Fibroblast of lung (primary cell): ENCODE results near the gene PLEKHB2. TPM values are rescaled to one million over a fixed set of nuclear protein-coding genes. Genes with fewer than 3 reads are reported as not detected.

Source experiments
- DNase-seq, 2 donors: peaks; one replicate each; pipeline versions ENCODE4 v3.0.0 to v3.0.0-alpha.2; 2010; ENCODE audit warnings: low read depth in 2 of 2
- H2AFZ ChIP-seq: 2 replicates; pipeline ENCODE4 v1.5.1; 2012; ENCODE audit warnings: low read length, control low read depth, inconsistent platforms
- H3K27ac ChIP-seq: 2 replicates; pipeline ENCODE4 v1.5.1; 2011; ENCODE audit warnings: low read length, control low read depth; ENCODE audit not compliant: insufficient read depth
- H3K27me3 ChIP-seq: 2 replicates; pipeline ENCODE4 v1.5.1; 2011; ENCODE audit warnings: mild to moderate bottlenecking, low read length; ENCODE audit not compliant: control insufficient read depth, insufficient read depth
- H3K36me3 ChIP-seq: 2 replicates; pipeline ENCODE4 v1.5.1; 2011; ENCODE audit warnings: low read length; ENCODE audit not compliant: control insufficient read depth, insufficient read depth
- H3K4me1 ChIP-seq: 2 replicates; pipeline ENCODE4 v1.5.1; 2011; ENCODE audit warnings: low read length; ENCODE audit not compliant: control insufficient read depth, insufficient read depth; ENCODE audit errors: extremely low read depth
- H3K4me2 ChIP-seq: 2 replicates; pipeline ENCODE4 v1.5.1; 2011; ENCODE audit warnings: low read length, control low read depth; ENCODE audit not compliant: insufficient read depth; ENCODE audit errors: extremely low read depth
- H3K4me3 ChIP-seq, 4 experiments: fragments of 200-600 bp in 1 of 4; sonication (generic) in 1 of 4; replicated peaks in 1 of 4; 2 replicates each; pipeline ENCODE4 v1.5.1; 2011 to 2016; ENCODE audit warnings: low read length in 4 of 4, low read depth in 3 of 4, mild to moderate bottlenecking in 3 of 4, control low read depth in 2 of 4, inconsistent platforms in 1 of 4, mixed read lengths in 1 of 4; ENCODE audit not compliant: insufficient read depth in 1 of 4; ENCODE audit errors: control extremely low read depth in 1 of 4
- H3K79me2 ChIP-seq: 2 replicates; pipeline ENCODE4 v1.5.1; 2012; ENCODE audit warnings: mild to moderate bottlenecking, low read length, inconsistent platforms; ENCODE audit not compliant: control insufficient read depth, insufficient read depth
- H3K9ac ChIP-seq: 2 replicates; pipeline ENCODE4 v1.5.1; 2011; ENCODE audit warnings: mild to moderate bottlenecking, low read length, control low read depth; ENCODE audit not compliant: insufficient read depth
- H3K9me3 ChIP-seq: 2 replicates; pipeline ENCODE4 v1.5.1; 2012; ENCODE audit warnings: low read depth, low read length; ENCODE audit not compliant: control insufficient read depth, insufficient read depth
- H4K20me1 ChIP-seq: 2 replicates; pipeline ENCODE4 v1.5.1; 2011; ENCODE audit warnings: low read length; ENCODE audit not compliant: control insufficient read depth, insufficient read depth; ENCODE audit errors: extremely low read depth
- EZH2 ChIP-seq: IDR thresholded peaks from 2 replicates; pipeline ENCODE4 v1.5.1; 2012; ENCODE audit warnings: low read length, control low read depth, mild to moderate bottlenecking; ENCODE audit errors: missing control alignments
- polyA plus RNA-seq, 2 donors: library from polyadenylated mRNA; depleted of rRNA in 1 of 2; stranded (reverse) in 1 of 2; unstranded in 1 of 2; fragments of >200 nt; gene quantifications; 2 replicates each; pipeline ENCODE4 v1.2.1, GENCODE V29; 2011 to 2012; ENCODE audit warnings: missing spikeins in 1 of 2
- total RNA-seq: library from RNA; depleted of rRNA; stranded (reverse); fragments of >200 nt; gene quantifications from 2 replicates; pipeline ENCODE4 v1.2.1, GENCODE V29; 2014
- TF ChIP-seq, protein P1 (sequence below), 2 donors: IDR thresholded peaks in 1 of 2; conservative IDR thresholded peaks in 1 of 2; 1 replicate in 1 of 2; 2 replicates in 1 of 2; pipeline ENCODE4 v1.5.1; 2011 to 2012; ENCODE audit warnings: low read length in 2 of 2, control low read depth in 1 of 2, inconsistent platforms in 1 of 2, low read depth in 1 of 2, mild to moderate bottlenecking in 1 of 2

Gene PLEKHB2
- total and polyA plus RNA-seq, 2 donors (not counting 1 experiment from before 2014, with no cell fraction given): 79.6 to 94.0 TPM

DNA sequence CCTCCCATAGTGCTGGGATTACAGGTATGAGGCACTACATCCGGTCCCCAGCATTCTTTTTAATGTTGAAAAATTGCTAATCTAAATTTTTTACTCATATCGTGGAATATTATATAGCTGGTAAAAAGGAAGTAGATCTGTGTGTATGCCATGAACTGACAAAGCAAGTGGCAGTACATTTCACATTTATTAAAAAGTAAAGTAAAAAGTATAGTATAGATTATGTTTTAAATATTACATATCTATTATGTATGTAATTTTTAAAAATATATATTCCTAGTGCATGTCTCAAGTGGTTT is 25.1 kb downstream of the PLEKHB2 start:
- peaks cover 2% of the 10 kb centered on the region for H3K36me3 ChIP-seq
- H3K9me3 ChIP-seq: no peaks in the 10 kb centered on the region
- no peak for DNase-seq
- no peaks in the 10 kb centered on the region for H3K4me1 ChIP-seq
- no peaks in the 10 kb centered on the region for H4K20me1 ChIP-seq
- peaks cover 1% of the 10 kb centered on the region for H3K79me2 ChIP-seq
- H3K27ac ChIP-seq: no peak overlapping the region
- no peak overlapping the region for H2AFZ ChIP-seq
- no peak for TF ChIP-seq EZH2
- TF ChIP-seq, protein P1, sequence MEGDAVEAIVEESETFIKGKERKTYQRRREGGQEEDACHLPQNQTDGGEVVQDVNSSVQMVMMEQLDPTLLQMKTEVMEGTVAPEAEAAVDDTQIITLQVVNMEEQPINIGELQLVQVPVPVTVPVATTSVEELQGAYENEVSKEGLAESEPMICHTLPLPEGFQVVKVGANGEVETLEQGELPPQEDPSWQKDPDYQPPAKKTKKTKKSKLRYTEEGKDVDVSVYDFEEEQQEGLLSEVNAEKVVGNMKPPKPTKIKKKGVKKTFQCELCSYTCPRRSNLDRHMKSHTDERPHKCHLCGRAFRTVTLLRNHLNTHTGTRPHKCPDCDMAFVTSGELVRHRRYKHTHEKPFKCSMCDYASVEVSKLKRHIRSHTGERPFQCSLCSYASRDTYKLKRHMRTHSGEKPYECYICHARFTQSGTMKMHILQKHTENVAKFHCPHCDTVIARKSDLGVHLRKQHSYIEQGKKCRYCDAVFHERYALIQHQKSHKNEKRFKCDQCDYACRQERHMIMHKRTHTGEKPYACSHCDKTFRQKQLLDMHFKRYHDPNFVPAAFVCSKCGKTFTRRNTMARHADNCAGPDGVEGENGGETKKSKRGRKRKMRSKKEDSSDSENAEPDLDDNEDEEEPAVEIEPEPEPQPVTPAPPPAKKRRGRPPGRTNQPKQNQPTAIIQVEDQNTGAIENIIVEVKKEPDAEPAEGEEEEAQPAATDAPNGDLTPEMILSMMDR (conservative IDR thresholded peaks at IDR 0.05 in 1 of 2, IDR thresholded peaks at IDR 0.05 in 1 of 2; ENCODE audit: low read depth in 1 of 2, low read length in 2 of 2): no peak
- no peak overlapping the region for H3K4me3 ChIP-seq
- no peaks in the 10 kb centered on the region for H3K27me3 ChIP-seq
- no peak overlapping the region for H3K9ac ChIP-seq
- no peak overlapping the region for H3K4me2 ChIP-seq

DNA sequence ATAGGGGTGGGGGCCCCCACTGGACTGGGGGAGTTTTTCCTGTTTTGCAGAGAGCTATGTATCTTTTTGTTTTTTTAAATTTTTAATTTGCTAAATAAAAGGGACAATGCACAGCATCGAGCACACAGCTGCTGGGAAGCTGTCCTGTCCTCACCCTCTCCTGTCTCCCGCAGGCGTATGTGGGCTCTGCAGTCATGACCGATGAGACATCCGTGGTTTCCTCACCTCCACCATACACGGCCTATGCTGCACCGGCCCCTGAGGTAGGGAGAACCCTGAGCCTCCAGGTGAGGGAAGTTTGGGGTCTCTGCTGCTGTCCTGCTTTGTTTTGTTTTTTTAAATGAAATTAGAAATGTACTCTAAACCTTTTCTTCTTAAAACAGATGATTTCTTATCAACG is 27.6 kb downstream of the PLEKHB2 start:
- no peak for DNase-seq
- H3K9ac ChIP-seq: no peak overlapping the region
- no peaks in the 10 kb centered on the region for H3K9me3 ChIP-seq
- H3K36me3 ChIP-seq: peaks cover 2% of the 10 kb centered on the region
- no peaks in the 10 kb centered on the region for H3K79me2 ChIP-seq
- no peak overlapping the region for H3K4me3 ChIP-seq
- H2AFZ ChIP-seq: no peak overlapping the region
- TF ChIP-seq EZH2: no peak
- TF ChIP-seq, protein P1 (conservative IDR thresholded peaks at IDR 0.05 in 1 of 2, IDR thresholded peaks at IDR 0.05 in 1 of 2; ENCODE audit: low read depth in 1 of 2, low read length in 2 of 2): no peak
- H3K4me1 ChIP-seq: no peaks in the 10 kb centered on the region
- no peak overlapping the region for H3K4me2 ChIP-seq
- H4K20me1 ChIP-seq: no peaks in the 10 kb centered on the region
- H3K27me3 ChIP-seq: no peaks in the 10 kb centered on the region
- H3K27ac ChIP-seq: no peak overlapping the region

DNA sequence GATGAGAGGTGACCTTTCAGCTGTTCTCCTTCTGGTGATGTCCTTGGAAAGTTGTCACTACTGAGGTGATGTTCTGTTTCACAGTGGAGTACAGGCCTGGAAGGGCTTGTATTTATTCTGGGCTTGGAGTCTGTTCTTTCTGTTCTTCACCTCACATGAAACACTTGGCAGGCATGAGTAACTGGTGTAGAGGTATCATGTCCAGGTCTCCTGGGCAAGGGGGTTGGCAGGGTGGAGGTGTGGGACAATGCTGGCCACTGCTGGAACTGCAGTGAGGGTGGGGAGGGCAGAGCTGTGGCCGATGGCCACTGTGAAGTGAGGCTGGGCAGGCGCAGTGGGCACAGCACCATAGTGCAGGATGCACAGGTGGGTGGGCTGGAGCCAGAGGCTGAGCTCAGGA is 35.4 kb downstream of the PLEKHB2 start:
- DNase-seq: no peak
- Histone ChIP-seq H3K4me2 (no peak overlapping the region), H3K4me1 (no peaks in the 10 kb centered on the region), H3K9me3 (no peaks in the 10 kb centered on the region), H3K27me3 (no peaks in the 10 kb centered on the region), H2AFZ (no peak overlapping the region), H3K27ac (no peak overlapping the region), H3K4me3 (no peak overlapping the region), H3K79me2 (peaks cover 2% of the 10 kb centered on the region), H3K9ac (no peak overlapping the region), H4K20me1 (no peaks in the 10 kb centered on the region), H3K36me3 (peaks cover 6% of the 10 kb centered on the region)
- TF ChIP-seq, protein P1 (conservative IDR thresholded peaks at IDR 0.05 in 1 of 2, IDR thresholded peaks at IDR 0.05 in 1 of 2; ENCODE audit: low read depth in 1 of 2, low read length in 2 of 2): no peak
- no peak for TF ChIP-seq EZH2
